ENCODE measurements around the gene HSF2. TPM values are rescaled to one million over a fixed set of nuclear protein-coding genes. Genes with fewer than 3 reads are reported as not detected.

Gene HSF2
- total and polyA plus RNA-seq, 8 donors = 2.7 to 8.6 (median 3.8) TPM

- H3K4me3 ChIP-seq = no peak overlapping the region
Observed at GRCh38 chr6:122423734-122424133, 24.3 kb downstream of the HSF2 start.

GRCh38 chr6:122426597-122426996, 27.1 kb downstream of the HSF2 start:
- Histone ChIP-seq H3K27ac (no peak overlapping the region), H3K4me1 (no peaks in the 10 kb centered on the region), H3K27me3 (no peaks in the 10 kb centered on the region), H3K4me3 (no peak overlapping the region), H3K36me3 (peaks cover 0 to 11% (median 0%) of the 10 kb centered on the region in 3 donors), H3K9me3 (no peaks in the 10 kb centered on the region)
- ATAC-seq (no peak), DNase-seq (no peak), FAIRE-seq (no peak)
- TF ChIP-seq, protein P1, sequence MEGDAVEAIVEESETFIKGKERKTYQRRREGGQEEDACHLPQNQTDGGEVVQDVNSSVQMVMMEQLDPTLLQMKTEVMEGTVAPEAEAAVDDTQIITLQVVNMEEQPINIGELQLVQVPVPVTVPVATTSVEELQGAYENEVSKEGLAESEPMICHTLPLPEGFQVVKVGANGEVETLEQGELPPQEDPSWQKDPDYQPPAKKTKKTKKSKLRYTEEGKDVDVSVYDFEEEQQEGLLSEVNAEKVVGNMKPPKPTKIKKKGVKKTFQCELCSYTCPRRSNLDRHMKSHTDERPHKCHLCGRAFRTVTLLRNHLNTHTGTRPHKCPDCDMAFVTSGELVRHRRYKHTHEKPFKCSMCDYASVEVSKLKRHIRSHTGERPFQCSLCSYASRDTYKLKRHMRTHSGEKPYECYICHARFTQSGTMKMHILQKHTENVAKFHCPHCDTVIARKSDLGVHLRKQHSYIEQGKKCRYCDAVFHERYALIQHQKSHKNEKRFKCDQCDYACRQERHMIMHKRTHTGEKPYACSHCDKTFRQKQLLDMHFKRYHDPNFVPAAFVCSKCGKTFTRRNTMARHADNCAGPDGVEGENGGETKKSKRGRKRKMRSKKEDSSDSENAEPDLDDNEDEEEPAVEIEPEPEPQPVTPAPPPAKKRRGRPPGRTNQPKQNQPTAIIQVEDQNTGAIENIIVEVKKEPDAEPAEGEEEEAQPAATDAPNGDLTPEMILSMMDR (IDR thresholded peaks at IDR 0.05) = no peak
- WGBS, 2 donors = 94 to 96% methylated on average over 3 of the region's 3 CpGs
- intact Hi-C loops (cut with DNase I) = no loop called here

More at GRCh38 chr6:122423734-122424133, 24.3 kb downstream of the HSF2 start:
- Histone ChIP-seq H3K36me3 (peaks cover 0 to 18% (median 0%) of the 10 kb centered on the region in 3 donors), H3K27ac (no peak overlapping the region), H3K9me3 (no peaks in the 10 kb centered on the region), H3K4me1 (no peaks in the 10 kb centered on the region), H3K27me3 (no peaks in the 10 kb centered on the region)
- no peak for ATAC-seq
- WGBS, 2 donors = 88 to 89% methylated on average over 1 of the region's 1 CpG
- no peak for DNase-seq
- TF ChIP-seq, protein P1 (IDR thresholded peaks at IDR 0.05) = no peak
- intact Hi-C loops (cut with DNase I) = no loop called here
- no peak for FAIRE-seq

DNA sequence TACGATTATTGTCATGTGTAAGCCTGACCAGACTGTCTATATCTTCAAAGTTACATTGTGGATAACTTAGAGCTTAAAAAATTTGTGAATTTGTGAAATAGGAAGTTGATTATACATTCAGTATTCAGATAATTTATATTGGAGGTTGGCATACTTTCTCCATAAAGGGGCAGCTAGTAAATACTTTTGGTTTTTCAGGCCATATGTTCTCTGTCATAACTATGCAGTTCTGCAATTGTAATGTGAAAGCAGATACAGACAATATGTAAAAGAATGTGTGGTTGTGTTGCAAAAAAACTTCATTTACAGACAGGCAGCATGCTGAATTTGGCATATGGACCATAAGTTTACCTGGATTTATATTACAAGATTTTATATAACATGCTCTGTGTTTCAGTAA, 29.3 kb downstream of the HSF2 start:
- H3K36me3 ChIP-seq = peaks cover 0 to 19% (median 3%) of the 10 kb centered on the region in 3 donors
- TF ChIP-seq, protein P1 (IDR thresholded peaks at IDR 0.05) = no peak

GRCh38 chr6:122429323-122429722, 29.9 kb downstream of the HSF2 start:
- no peak overlapping the region for H3K27ac ChIP-seq
- no peaks in the 10 kb centered on the region for H3K4me1 ChIP-seq
- H3K36me3 ChIP-seq = peaks cover 0 to 19% (median 3%) of the 10 kb centered on the region in 3 donors
- H3K9me3 ChIP-seq = no peaks in the 10 kb centered on the region
- ATAC-seq (no peak), DNase-seq (no peak), FAIRE-seq (no peak)
- H3K4me3 ChIP-seq = no peak overlapping the region
- TF ChIP-seq, protein P1 (IDR thresholded peaks at IDR 0.05) = no peak
- intact Hi-C loops (cut with DNase I) = no loop called here
- H3K27me3 ChIP-seq = no peaks in the 10 kb centered on the region

More for the DNA sequence above, 29.3 kb downstream of the HSF2 start:
- H3K4me3 ChIP-seq = no peak overlapping the region
- intact Hi-C loops (cut with DNase I) = no loop called here
- no peak overlapping the region for H3K27ac ChIP-seq
- ATAC-seq = no peak
- H3K4me1 ChIP-seq = no peaks in the 10 kb centered on the region
- no peaks in the 10 kb centered on the region for H3K27me3 ChIP-seq
- WGBS, 2 donors = 95% methylated on average over 1 of the region's 1 CpG
- no peak for DNase-seq
- FAIRE-seq = no peak
- H3K9me3 ChIP-seq = no peaks in the 10 kb centered on the region

DNA sequence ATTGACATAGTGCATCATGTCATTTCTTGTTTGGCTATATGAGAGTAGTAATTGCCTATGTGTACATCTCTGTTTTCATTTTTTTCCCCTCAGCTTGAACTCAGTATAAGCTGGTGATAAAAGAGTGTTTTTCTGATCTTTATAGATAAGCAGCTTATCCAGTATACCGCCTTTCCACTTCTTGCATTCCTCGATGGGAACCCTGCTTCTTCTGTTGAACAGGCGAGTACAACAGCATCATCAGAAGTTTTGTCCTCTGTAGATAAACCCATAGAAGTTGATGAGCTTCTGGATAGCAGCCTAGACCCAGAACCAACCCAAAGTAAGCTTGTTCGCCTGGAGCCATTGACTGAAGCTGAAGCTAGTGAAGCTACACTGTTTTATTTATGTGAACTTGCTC, 32.3 kb downstream of the HSF2 start:
- TF ChIP-seq, protein P1 (IDR thresholded peaks at IDR 0.05) = no peak
- 94 to 96% methylated on average over 4 of the region's 4 CpGs for WGBS, 2 donors
- Histone ChIP-seq H3K36me3 (peaks cover 0 to 8% (median 3%) of the 10 kb centered on the region in 3 donors), H3K9me3 (no peaks in the 10 kb centered on the region), H3K27me3 (no peaks in the 10 kb centered on the region), H3K27ac (no peak overlapping the region), H3K4me1 (no peaks in the 10 kb centered on the region), H3K4me3 (no peak overlapping the region)
- ATAC-seq (no peak), FAIRE-seq (no peak), DNase-seq (no peak)
- intact Hi-C loops (cut with DNase I) = no loop called here

All from pancreas (tissue), 10 donors.